Measurements from ENCODE around the gene LCE1E. TPM values are rescaled to one million over a fixed set of nuclear protein-coding genes. Genes with fewer than 3 reads are reported as not detected.

Gene LCE1E
- total RNA-seq, 4 donors from 2014 or later = not detected

- no peaks in the 10 kb centered on the region for H3K4me1 ChIP-seq
- no peak for DNase-seq
- H3K9me3 ChIP-seq = no peaks in the 10 kb centered on the region
- H3K4me3 ChIP-seq = no peak overlapping the region
- H3K27ac ChIP-seq = no peak overlapping the region
- H3K36me3 ChIP-seq = no peaks in the 10 kb centered on the region
- TF ChIP-seq POLR2A (IDR thresholded peaks at IDR 0.05) = no peak
- TF ChIP-seq, protein P1, sequence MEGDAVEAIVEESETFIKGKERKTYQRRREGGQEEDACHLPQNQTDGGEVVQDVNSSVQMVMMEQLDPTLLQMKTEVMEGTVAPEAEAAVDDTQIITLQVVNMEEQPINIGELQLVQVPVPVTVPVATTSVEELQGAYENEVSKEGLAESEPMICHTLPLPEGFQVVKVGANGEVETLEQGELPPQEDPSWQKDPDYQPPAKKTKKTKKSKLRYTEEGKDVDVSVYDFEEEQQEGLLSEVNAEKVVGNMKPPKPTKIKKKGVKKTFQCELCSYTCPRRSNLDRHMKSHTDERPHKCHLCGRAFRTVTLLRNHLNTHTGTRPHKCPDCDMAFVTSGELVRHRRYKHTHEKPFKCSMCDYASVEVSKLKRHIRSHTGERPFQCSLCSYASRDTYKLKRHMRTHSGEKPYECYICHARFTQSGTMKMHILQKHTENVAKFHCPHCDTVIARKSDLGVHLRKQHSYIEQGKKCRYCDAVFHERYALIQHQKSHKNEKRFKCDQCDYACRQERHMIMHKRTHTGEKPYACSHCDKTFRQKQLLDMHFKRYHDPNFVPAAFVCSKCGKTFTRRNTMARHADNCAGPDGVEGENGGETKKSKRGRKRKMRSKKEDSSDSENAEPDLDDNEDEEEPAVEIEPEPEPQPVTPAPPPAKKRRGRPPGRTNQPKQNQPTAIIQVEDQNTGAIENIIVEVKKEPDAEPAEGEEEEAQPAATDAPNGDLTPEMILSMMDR (IDR thresholded peaks at IDR 0.05) = no peak
- H3K27me3 ChIP-seq = no peaks in the 10 kb centered on the region
Measured at GRCh38 chr1:152745289-152745704, 40.8 kb upstream of the LCE1E start.

DNA sequence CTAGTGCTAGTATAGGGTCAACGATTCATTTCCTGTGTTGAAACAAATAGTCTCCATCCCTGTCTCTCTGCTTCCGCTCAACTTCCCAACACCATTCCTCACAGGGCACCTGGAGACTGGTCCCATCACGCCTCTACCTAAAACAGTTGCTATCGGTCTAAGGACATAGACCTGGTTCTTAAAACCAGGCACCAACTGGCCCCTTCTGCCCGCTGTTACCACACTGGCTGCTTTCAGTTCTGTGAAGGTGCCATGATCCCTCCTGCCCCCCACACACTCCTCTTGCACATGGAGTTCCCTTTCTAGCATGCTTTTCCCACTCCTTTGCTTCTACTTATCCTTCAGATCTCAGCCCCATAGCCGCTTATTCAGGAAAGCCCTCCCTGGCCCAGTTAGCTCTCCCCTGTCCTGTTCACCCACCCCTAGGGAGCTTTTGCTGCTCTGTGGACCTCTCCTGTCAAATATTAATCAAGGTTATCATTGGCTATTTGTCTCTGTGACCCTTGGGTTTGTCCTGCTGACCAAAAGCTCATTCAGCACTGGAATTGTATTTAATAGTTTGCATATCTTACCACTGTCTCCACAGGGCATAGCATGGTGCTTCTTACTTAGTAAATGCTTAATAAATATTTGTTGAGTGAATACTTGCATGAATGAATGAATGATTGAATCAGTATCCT lies 40.2 kb upstream of the LCE1E start:
- no peak for DNase-seq
- Histone ChIP-seq H3K27me3 (no peaks in the 10 kb centered on the region), H3K27ac (no peak overlapping the region), H3K4me3 (no peak overlapping the region), H3K9me3 (no peaks in the 10 kb centered on the region), H3K36me3 (no peaks in the 10 kb centered on the region), H3K4me1 (no peaks in the 10 kb centered on the region)
- TF ChIP-seq, protein P1 (IDR thresholded peaks at IDR 0.05) = no peak
- TF ChIP-seq POLR2A (IDR thresholded peaks at IDR 0.05) = no peak

GRCh38 chr1:152747831-152748230 lies 38.2 kb upstream of the LCE1E start:
- Histone ChIP-seq H3K36me3 (no peaks in the 10 kb centered on the region), H3K27ac (no peak overlapping the region), H3K4me3 (no peak overlapping the region), H3K4me1 (no peaks in the 10 kb centered on the region), H3K27me3 (no peaks in the 10 kb centered on the region), H3K9me3 (no peaks in the 10 kb centered on the region)
- DNase-seq = no peak
- no peak for TF ChIP-seq POLR2A (IDR thresholded peaks at IDR 0.05)
- TF ChIP-seq, protein P1 (IDR thresholded peaks at IDR 0.05) = no peak

DNA sequence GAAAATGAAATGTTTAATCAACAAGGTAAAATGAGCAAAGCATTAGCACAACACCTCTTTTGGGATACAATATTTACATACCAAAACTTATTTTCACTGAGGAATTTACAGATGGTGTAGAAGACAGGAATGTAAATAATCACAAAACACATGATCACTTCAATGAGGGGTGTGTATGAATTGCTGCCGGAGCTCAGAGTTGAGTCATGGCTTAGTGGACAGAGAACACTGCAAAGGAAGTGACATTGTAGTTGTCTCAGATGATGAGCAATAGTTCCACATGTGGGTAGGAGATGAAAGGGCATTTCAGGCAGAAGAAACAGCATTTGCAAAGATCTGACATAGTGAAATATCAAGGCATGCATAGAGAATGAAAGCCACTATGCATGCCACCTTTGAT lies 33.8 kb upstream of the LCE1E start:
- Histone ChIP-seq H3K4me1 (no peaks in the 10 kb centered on the region), H3K4me3 (no peak overlapping the region), H3K9me3 (no peaks in the 10 kb centered on the region), H3K27ac (no peak overlapping the region), H3K36me3 (no peaks in the 10 kb centered on the region), H3K27me3 (no peaks in the 10 kb centered on the region)
- no peak for DNase-seq
- no peak for TF ChIP-seq POLR2A (IDR thresholded peaks at IDR 0.05)
- TF ChIP-seq, protein P1 (IDR thresholded peaks at IDR 0.05) = no peak

GRCh38 chr1:152753586-152753985 lies 32.5 kb upstream of the LCE1E start:
- Histone ChIP-seq H3K4me3 (no peak overlapping the region), H3K27ac (no peak overlapping the region), H3K4me1 (no peaks in the 10 kb centered on the region), H3K9me3 (no peaks in the 10 kb centered on the region), H3K36me3 (no peaks in the 10 kb centered on the region), H3K27me3 (no peaks in the 10 kb centered on the region)
- DNase-seq = no peak
- TF ChIP-seq, protein P1 (IDR thresholded peaks at IDR 0.05) = no peak
- TF ChIP-seq POLR2A (IDR thresholded peaks at IDR 0.05) = no peak

GRCh38 chr1:152756872-152757271 lies 29.2 kb upstream of the LCE1E start:
- TF ChIP-seq, protein P1 (IDR thresholded peaks at IDR 0.05) = no peak
- TF ChIP-seq POLR2A (IDR thresholded peaks at IDR 0.05) = no peak
- Histone ChIP-seq H3K4me3 (no peak overlapping the region), H3K27ac (no peak overlapping the region), H3K9me3 (no peaks in the 10 kb centered on the region), H3K4me1 (no peaks in the 10 kb centered on the region), H3K27me3 (no peaks in the 10 kb centered on the region), H3K36me3 (no peaks in the 10 kb centered on the region)
- DNase-seq = no peak
